Measurements from ENCODE around the gene ITGB1.
"Not testable (repeated sequence)": the region's sequence is repeated elsewhere in the genome, so short reads cannot be mapped to it uniquely, and the experiment has no call there.

ITGB1 gene

GRCh38 chr10:32958085-32959005, at the start of gene ITGB1:
ITGB1 (minus strand) TSS chr10:32958230; CDS start chr10:32935558, 22,672 bp downstream.
- Mint-ChIP-seq H3K36me3 (no peaks in the 10 kb centered on the region), H3K27me3 (no peaks in the 10 kb centered on the region), H3K4me1 (peaks cover 55% of the 10 kb centered on the region)

GRCh38 chr10:33006342-33006887, 48.4 kb upstream of the ITGB1 start:
- Mint-ChIP-seq H3K9me3 (no peaks in the 10 kb centered on the region), H3K27me3 (no peaks in the 10 kb centered on the region), H3K4me1 (peaks cover 32% of the 10 kb centered on the region), H3K27ac (no peak overlapping the region), H3K4me3 (no peak overlapping the region), H3K36me3 (no peaks in the 10 kb centered on the region)

More at GRCh38 chr10:32958085-32959005, at the start of gene ITGB1:
- Mint-ChIP-seq H3K4me3 (peak within 1 kb of the TSS; percentile 90), H3K9me3 (no peaks in the 10 kb centered on the region), H3K27ac (peak within 1 kb of the TSS; percentile 88)

GRCh38 chr10:33005322-33006301, 47.6 kb upstream of the ITGB1 start:
- Mint-ChIP-seq H3K4me1 (peaks cover 32% of the 10 kb centered on the region), H3K9me3 (no peaks in the 10 kb centered on the region), H3K27me3 (no peaks in the 10 kb centered on the region), H3K4me3 (peak overlapping the region; percentile 79), H3K36me3 (no peaks in the 10 kb centered on the region), H3K27ac (peak overlapping the region; percentile 14)

GRCh38 chr10:33001908-33002492, 44.0 kb upstream of the ITGB1 start:
- no peaks in the 10 kb centered on the region for H3K9me3 Mint-ChIP-seq
- no peaks in the 10 kb centered on the region for H3K27me3 Mint-ChIP-seq
- peaks cover 8% of the 10 kb centered on the region for H3K4me1 Mint-ChIP-seq
- no peaks in the 10 kb centered on the region for H3K36me3 Mint-ChIP-seq
- no peak overlapping the region for H3K27ac Mint-ChIP-seq
- no peak overlapping the region for H3K4me3 Mint-ChIP-seq

GRCh38 chr10:32998060-32998581, 40.1 kb upstream of the ITGB1 start:
- not testable (repeated sequence) for H3K36me3 Mint-ChIP-seq, H3K4me1 Mint-ChIP-seq

GRCh38 chr10:32995751-32996150, 37.7 kb upstream of the ITGB1 start:
- Mint-ChIP-seq H3K36me3 (peaks cover 2% of the 10 kb centered on the region), H3K4me3 (no peak overlapping the region), H3K9me3 (no peaks in the 10 kb centered on the region), H3K4me1 (no peaks in the 10 kb centered on the region), H3K27me3 (no peaks in the 10 kb centered on the region), H3K27ac (no peak overlapping the region)

More at GRCh38 chr10:32998060-32998581, 40.1 kb upstream of the ITGB1 start:
- H3K27me3 Mint-ChIP-seq, H3K27ac Mint-ChIP-seq, H3K4me3 Mint-ChIP-seq, H3K9me3 Mint-ChIP-seq: not testable (repeated sequence)

- Mint-ChIP-seq H3K4me1 (no peaks in the 10 kb centered on the region), H3K9me3 (no peaks in the 10 kb centered on the region), H3K36me3 (peaks cover 2% of the 10 kb centered on the region), H3K27ac (no peak overlapping the region), H3K4me3 (no peak overlapping the region), H3K27me3 (no peaks in the 10 kb centered on the region)
These were observed 37.1 kb upstream of the ITGB1 start for GRCh38 chr10:32995066-32995622.

GRCh38 chr10:32994632-32995031, 36.6 kb upstream of the ITGB1 start:
- H3K4me3 Mint-ChIP-seq, H3K4me1 Mint-ChIP-seq, H3K27me3 Mint-ChIP-seq, H3K36me3 Mint-ChIP-seq, H3K27ac Mint-ChIP-seq, H3K9me3 Mint-ChIP-seq: not testable (repeated sequence)

GRCh38 chr10:32992310-32992709, 34.3 kb upstream of the ITGB1 start:
- not testable (repeated sequence) for H3K27ac Mint-ChIP-seq, H3K27me3 Mint-ChIP-seq, H3K4me3 Mint-ChIP-seq

GRCh38 chr10:32990811-32991210, 32.8 kb upstream of the ITGB1 start:
- H3K36me3 Mint-ChIP-seq, result peaks cover 2% of the 10 kb centered on the region
- H3K27ac Mint-ChIP-seq, result no peak overlapping the region
- H3K9me3 Mint-ChIP-seq, result no peaks in the 10 kb centered on the region
- no peaks in the 10 kb centered on the region for H3K27me3 Mint-ChIP-seq
- H3K4me3 Mint-ChIP-seq, result no peak overlapping the region
- H3K4me1 Mint-ChIP-seq, result no peaks in the 10 kb centered on the region

More at GRCh38 chr10:32992310-32992709, 34.3 kb upstream of the ITGB1 start:
- H3K9me3 Mint-ChIP-seq, H3K36me3 Mint-ChIP-seq, H3K4me1 Mint-ChIP-seq: not testable (repeated sequence)

- H3K27ac Mint-ChIP-seq, result no peak overlapping the region
- H3K27me3 Mint-ChIP-seq, result no peaks in the 10 kb centered on the region
- H3K4me1 Mint-ChIP-seq, result no peaks in the 10 kb centered on the region
- no peak overlapping the region for H3K4me3 Mint-ChIP-seq
- no peaks in the 10 kb centered on the region for H3K9me3 Mint-ChIP-seq
- H3K36me3 Mint-ChIP-seq, result peaks cover 2% of the 10 kb centered on the region
These were observed 30.6 kb upstream of the ITGB1 start for GRCh38 chr10:32988604-32989003.

- no peak overlapping the region for H3K4me3 Mint-ChIP-seq
- H3K36me3 Mint-ChIP-seq, result no peaks in the 10 kb centered on the region
- no peaks in the 10 kb centered on the region for H3K27me3 Mint-ChIP-seq
- H3K9me3 Mint-ChIP-seq, result no peaks in the 10 kb centered on the region
- peaks cover 11% of the 10 kb centered on the region for H3K4me1 Mint-ChIP-seq
- H3K27ac Mint-ChIP-seq, result no peak overlapping the region
These were observed 29.1 kb upstream of the ITGB1 start for GRCh38 chr10:32987172-32987571.

GRCh38 chr10:32985775-32986350, 27.8 kb upstream of the ITGB1 start:
- H3K36me3 Mint-ChIP-seq, result no peaks in the 10 kb centered on the region
- no peak overlapping the region for H3K27ac Mint-ChIP-seq
- H3K27me3 Mint-ChIP-seq, result no peaks in the 10 kb centered on the region
- no peaks in the 10 kb centered on the region for H3K9me3 Mint-ChIP-seq
- peaks cover 24% of the 10 kb centered on the region for H3K4me1 Mint-ChIP-seq
- H3K4me3 Mint-ChIP-seq, result no peak overlapping the region

GRCh38 chr10:32985341-32985764, 27.3 kb upstream of the ITGB1 start:
- Mint-ChIP-seq H3K27me3 (no peaks in the 10 kb centered on the region), H3K36me3 (no peaks in the 10 kb centered on the region), H3K4me1 (peaks cover 29% of the 10 kb centered on the region), H3K9me3 (no peaks in the 10 kb centered on the region), H3K4me3 (no peak overlapping the region), H3K27ac (peak overlapping the region; percentile 2)

Data from activated naive CD4-positive, alpha-beta T cell treated with anti-CD3 and anti-CD28 coated beads, Interleukin-2, amount 50 U/mL, for 24 hours (primary cell).